Sigmoid colon (tissue), 7 donors: ENCODE measurements around the gene ABCB1. TPM values are rescaled to one million over a fixed set of nuclear protein-coding genes. Genes with fewer than 3 reads are reported as not detected.

Experiments
- DNase-seq: peaks from one replicate; pipeline ENCODE4 v3.0.0-alpha.2; 2019
- H3K27ac ChIP-seq, 4 donors: fragments of 200-600 bp; sonication (generic); one replicate each; pipeline ENCODE4 v1.5.1; 2016 to 2019; ENCODE audit warnings: mild to moderate bottlenecking in 1 of 4
- H3K27me3 ChIP-seq, 3 donors: fragments of 200-600 bp; sonication (generic); one replicate each; pipeline ENCODE4 v1.5.1; 2019; ENCODE audit warnings: mild to moderate bottlenecking in 1 of 3
- H3K36me3 ChIP-seq, 4 donors: fragments of 200-600 bp; sonication (generic); one replicate each; pipeline ENCODE4 v1.5.1; 2016 to 2019
- H3K4me1 ChIP-seq, 4 donors: fragments of 200-600 bp; sonication (generic); one replicate each; pipeline ENCODE4 v1.5.1; 2017 to 2019
- H3K4me3 ChIP-seq, 4 donors: fragments of 200-600 bp; sonication (generic); one replicate each; pipeline ENCODE4 v1.5.1; 2017 to 2019; ENCODE audit warnings: mild to moderate bottlenecking in 2 of 4, moderate library complexity in 1 of 4
- H3K9me3 ChIP-seq, 4 donors: fragments of 200-600 bp in 3 of 4; sonication (generic) in 3 of 4; one replicate each; pipeline versions ENCODE4 v1.5.1 to v1.6.1; 2013 to 2019
- EP300 ChIP-seq, 4 donors: sonication (generic); formaldehyde crosslinking; IDR thresholded peaks; one replicate each; pipeline ENCODE4 v1.6.1; 2017; ENCODE audit warnings: antibody characterized with exemption in 4 of 4
- POLR2A ChIP-seq, 2 donors: fragments of 450-650 bp; IDR thresholded peaks; one replicate each; pipeline ENCODE4 v1.6.1; 2016; ENCODE audit warnings: antibody characterized with exemption in 2 of 2, mild to moderate bottlenecking in 2 of 2, moderate library complexity in 2 of 2
- POLR2AphosphoS5 ChIP-seq, 4 donors: sonication (generic); formaldehyde crosslinking; IDR thresholded peaks; one replicate each; pipeline ENCODE4 v1.6.1; 2017; ENCODE audit warnings: antibody characterized with exemption in 4 of 4
- WGBS, 2 donors: extraction: QIAGEN DNeasy Blood & Tissue Kit; methylation state at CpG; one replicate each; pipeline ENCODE4 v1.1.7; 2013; 5-methylcytosine and 5-hydroxymethylcytosine counted together
- intact Hi-C: fragments of 100-400 bp; cut with DNase I; formaldehyde crosslinking; loops from one replicate; pipeline ENCODE4 v1.15.1; 2023
- polyA plus RNA-seq, 3 donors: library from polyadenylated mRNA; stranded (reverse); fragments of 200-250 nt; gene quantifications; one replicate each; pipeline ENCODE4 v1.2.3, GENCODE V29; 2013
- total RNA-seq, 4 donors: library from RNA; depleted of rRNA; stranded (reverse); fragments of >200 nt; gene quantifications; one replicate each; pipeline ENCODE4 v1.1.0, GENCODE V29; 2016
- TF ChIP-seq, protein P1 (sequence below), 4 experiments: fragments of 450-650 bp in 3 of 4; fragments of 200-600 bp in 1 of 4; IDR thresholded peaks; one replicate each; pipeline ENCODE4 v1.5.1; 2016 to 2019; ENCODE audit warnings: antibody characterized with exemption in 4 of 4, mild to moderate bottlenecking in 3 of 4, moderate library complexity in 2 of 4
- donor health status: healthy with polysubstance abuse.
- donor health status: Bipolar disorder and iron deficiency.
- donor health status: healthy.

ABCB1 gene
- total and polyA plus RNA-seq, 7 donors = 4.6 to 17.6 (median 5.8) TPM

DNA sequence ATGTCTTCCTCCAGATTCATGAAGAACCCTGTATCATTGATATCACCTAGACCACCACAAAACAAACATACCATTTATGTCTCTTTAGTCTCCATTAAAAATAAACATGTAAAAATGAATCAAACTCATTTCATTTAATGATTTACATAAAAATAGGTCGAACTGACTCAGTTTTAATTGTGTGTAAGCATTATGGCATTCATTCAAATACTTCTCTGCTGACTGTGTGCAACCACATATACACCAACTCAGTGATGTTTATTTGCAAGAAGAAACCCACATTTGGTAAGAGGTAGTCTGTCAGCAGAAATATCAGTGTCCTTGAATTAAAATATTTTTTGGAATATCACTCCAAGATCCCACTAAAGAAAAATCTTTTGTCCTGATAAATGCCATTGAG, 30.5 kb downstream of the ABCB1 start:
- no peak for DNase-seq
- H3K4me1 ChIP-seq = no peaks in the 10 kb centered on the region
- H3K4me3 ChIP-seq = no peak overlapping the region
- intact Hi-C loops = no loop called here
- no peaks in the 10 kb centered on the region for H3K36me3 ChIP-seq
- TF ChIP-seq EP300 (IDR thresholded peaks at IDR 0.05) (no peak), POLR2A (IDR thresholded peaks at IDR 0.05) (no peak), POLR2AphosphoS5 (IDR thresholded peaks at IDR 0.05) (no peak)
- TF ChIP-seq, protein P1, sequence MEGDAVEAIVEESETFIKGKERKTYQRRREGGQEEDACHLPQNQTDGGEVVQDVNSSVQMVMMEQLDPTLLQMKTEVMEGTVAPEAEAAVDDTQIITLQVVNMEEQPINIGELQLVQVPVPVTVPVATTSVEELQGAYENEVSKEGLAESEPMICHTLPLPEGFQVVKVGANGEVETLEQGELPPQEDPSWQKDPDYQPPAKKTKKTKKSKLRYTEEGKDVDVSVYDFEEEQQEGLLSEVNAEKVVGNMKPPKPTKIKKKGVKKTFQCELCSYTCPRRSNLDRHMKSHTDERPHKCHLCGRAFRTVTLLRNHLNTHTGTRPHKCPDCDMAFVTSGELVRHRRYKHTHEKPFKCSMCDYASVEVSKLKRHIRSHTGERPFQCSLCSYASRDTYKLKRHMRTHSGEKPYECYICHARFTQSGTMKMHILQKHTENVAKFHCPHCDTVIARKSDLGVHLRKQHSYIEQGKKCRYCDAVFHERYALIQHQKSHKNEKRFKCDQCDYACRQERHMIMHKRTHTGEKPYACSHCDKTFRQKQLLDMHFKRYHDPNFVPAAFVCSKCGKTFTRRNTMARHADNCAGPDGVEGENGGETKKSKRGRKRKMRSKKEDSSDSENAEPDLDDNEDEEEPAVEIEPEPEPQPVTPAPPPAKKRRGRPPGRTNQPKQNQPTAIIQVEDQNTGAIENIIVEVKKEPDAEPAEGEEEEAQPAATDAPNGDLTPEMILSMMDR (IDR thresholded peaks at IDR 0.05) = no peak
- no peaks in the 10 kb centered on the region for H3K9me3 ChIP-seq
- WGBS, 2 donors = 9 to 50% methylated on average over 1 of the region's 1 CpG
- no peaks in the 10 kb centered on the region for H3K27me3 ChIP-seq
- H3K27ac ChIP-seq = no peak overlapping the region

DNA sequence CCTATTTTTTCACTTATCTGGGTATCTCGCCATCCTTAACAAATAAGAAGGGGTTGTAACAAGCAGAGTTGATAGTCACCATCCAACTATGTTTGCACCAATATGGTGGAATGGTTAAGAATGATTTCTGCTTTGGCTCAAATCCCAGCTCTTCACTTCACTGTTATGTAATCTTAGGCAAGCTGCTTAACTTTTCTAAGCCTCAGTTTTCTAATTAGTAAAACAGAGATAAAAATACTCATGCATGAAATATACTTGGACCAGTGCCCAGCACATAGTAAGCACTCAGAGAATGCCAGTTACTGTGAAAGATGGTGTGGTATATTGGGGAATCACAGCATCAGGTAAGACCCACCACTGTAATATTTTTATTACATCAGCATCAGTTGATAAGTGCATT, 33.6 kb downstream of the ABCB1 start:
- Histone ChIP-seq H3K27ac (no peak overlapping the region), H3K9me3 (no peaks in the 10 kb centered on the region), H3K27me3 (no peaks in the 10 kb centered on the region), H3K4me1 (no peaks in the 10 kb centered on the region), H3K36me3 (no peaks in the 10 kb centered on the region), H3K4me3 (no peak overlapping the region)
- DNase-seq = no peak
- TF ChIP-seq, protein P1 (IDR thresholded peaks at IDR 0.05) = no peak
- no peak for TF ChIP-seq POLR2A (IDR thresholded peaks at IDR 0.05)
- no peak for TF ChIP-seq EP300 (IDR thresholded peaks at IDR 0.05)
- TF ChIP-seq POLR2AphosphoS5 (IDR thresholded peaks at IDR 0.05) = no peak
- WGBS, 2 donors = 89 to 90% methylated on average over 1 of the region's 1 CpG
- intact Hi-C loops = no loop called here

GRCh38 chr7:87566311-87566900, 34.3 kb downstream of the ABCB1 start:
- no peak overlapping the region for H3K4me3 ChIP-seq
- 90 to 95% methylated on average over 6 of the region's 6 CpGs for WGBS, 2 donors
- H3K27me3 ChIP-seq = no peaks in the 10 kb centered on the region
- intact Hi-C loops = no loop called here
- H3K27ac ChIP-seq = no peak overlapping the region
- no peaks in the 10 kb centered on the region for H3K4me1 ChIP-seq
- DNase-seq = no peak
- no peaks in the 10 kb centered on the region for H3K36me3 ChIP-seq
- H3K9me3 ChIP-seq = no peaks in the 10 kb centered on the region
- TF ChIP-seq EP300 (IDR thresholded peaks at IDR 0.05) (no peak), POLR2AphosphoS5 (IDR thresholded peaks at IDR 0.05) (no peak), POLR2A (IDR thresholded peaks at IDR 0.05) (no peak)
- TF ChIP-seq, protein P1 (IDR thresholded peaks at IDR 0.05) = no peak

GRCh38 chr7:87565877-87566276, 34.8 kb downstream of the ABCB1 start:
- H3K4me1 ChIP-seq = no peaks in the 10 kb centered on the region
- H3K36me3 ChIP-seq = no peaks in the 10 kb centered on the region
- intact Hi-C loops = no loop called here
- DNase-seq = no peak
- no peak overlapping the region for H3K27ac ChIP-seq
- TF ChIP-seq, protein P1 (IDR thresholded peaks at IDR 0.05) = no peak
- no peak for TF ChIP-seq POLR2AphosphoS5 (IDR thresholded peaks at IDR 0.05)
- TF ChIP-seq POLR2A (IDR thresholded peaks at IDR 0.05) = no peak
- H3K27me3 ChIP-seq = no peaks in the 10 kb centered on the region
- H3K4me3 ChIP-seq = no peak overlapping the region
- H3K9me3 ChIP-seq = no peaks in the 10 kb centered on the region
- WGBS, 2 donors = 68 to 78% methylated on average over 3 of the region's 3 CpGs
